A549 (cell line): ENCODE results near the gene SPSB1.

Source experiments
- CTCF ChIP-seq: fragments of >200 bp; sonication (Bioruptor Twin); formaldehyde crosslinking; IDR thresholded peaks from 3 replicates; pipeline ENCODE4 v1.5.1; 2016
- EP300 ChIP-seq, 2 experiments: fragments of >200 bp; sonication (Bioruptor Twin); formaldehyde crosslinking; IDR thresholded peaks; 2 replicates in 1 of 2; 3 replicates in 1 of 2; pipeline ENCODE4 v1.6.1; 2016 to 2017
- FOSL2 ChIP-seq, 2 experiments: fragments of 450-650 bp in 1 of 2; fragments of >200 bp in 1 of 2; sonication (Bioruptor Twin) in 1 of 2; formaldehyde crosslinking; IDR thresholded peaks; 2 replicates each; pipeline versions ENCODE4 v1.5.0 to v1.6.1; 2016 to 2020; ENCODE audit warnings: mild to moderate bottlenecking in 1 of 2, moderate library complexity in 1 of 2
- HEYL ChIP-seq: fragments of 250-450 bp; sonication (Bioruptor Pico); IDR thresholded peaks from 2 replicates; pipeline ENCODE4 v1.8.0; 2021; ENCODE audit warnings: mild to moderate bottlenecking, moderate library complexity
- HOXA7 ChIP-seq: fragments of 250-450 bp; sonication (Bioruptor Pico); IDR thresholded peaks from 2 replicates; pipeline ENCODE4 v1.5.0; 2020; ENCODE audit warnings: mild to moderate bottlenecking, moderate library complexity
- JUNB ChIP-seq: fragments of >200 bp; sonication (Bioruptor Twin); formaldehyde crosslinking; IDR thresholded peaks from 2 replicates; pipeline ENCODE4 v1.6.1; 2016
- KDM1A ChIP-seq: fragments of 200-600 bp; sonication (generic); IDR thresholded peaks from 2 replicates; pipeline ENCODE4 v1.6.1; 2016; ENCODE audit warnings: low read depth, mild to moderate bottlenecking
- POLR2A ChIP-seq: IDR thresholded peaks from 2 replicates; pipeline ENCODE4 v1.6.1; 2012; ENCODE audit warnings: mild to moderate bottlenecking, low read length
- POLR2AphosphoS2 ChIP-seq: conservative IDR thresholded peaks from 2 replicates; pipeline ENCODE4 v1.6.1; 2012; ENCODE audit warnings: low read length, improper control_type of control experiment, inconsistent platforms
- RAD21 ChIP-seq, 2 experiments: fragments of >200 bp in 1 of 2; sonication (Bioruptor Twin) in 1 of 2; formaldehyde crosslinking in 1 of 2; IDR thresholded peaks in 1 of 2; conservative IDR thresholded peaks in 1 of 2; 2 replicates in 1 of 2; 3 replicates in 1 of 2; pipeline ENCODE4 v1.6.1; 2012 to 2018; ENCODE audit warnings: inconsistent platforms in 1 of 2
- REST ChIP-seq: fragments of 200-600 bp; sonication (generic); IDR thresholded peaks from 2 replicates; pipeline ENCODE4 v1.6.1; 2016; ENCODE audit warnings: antibody characterized with exemption, mild to moderate bottlenecking, moderate library complexity
- RFX5 ChIP-seq: fragments of 450-650 bp; IDR thresholded peaks from 2 replicates; pipeline ENCODE4 v1.7.1; 2014; ENCODE audit warnings: antibody characterized with exemption, mild to moderate bottlenecking, moderate library complexity
- TP53 ChIP-seq: fragments of 250-450 bp; sonication (Bioruptor Pico); IDR thresholded peaks from 2 replicates; pipeline ENCODE4 v1.5.0; 2021; ENCODE audit warnings: mild to moderate bottlenecking, moderate library complexity
- USF2 ChIP-seq: fragments of 450-650 bp; IDR thresholded peaks from 2 replicates; pipeline ENCODE4 v1.6.1; 2014; ENCODE audit warnings: antibody characterized with exemption

GRCh38 chr1:9260059-9260766 lies 32.5 kb upstream of the SPSB1 start:
- TF ChIP-seq POLR2A (no peak), EP300 (IDR thresholded peaks at IDR 0.05) (no peak), HEYL (CRISPR knock-in tag) (no peak), CTCF (no peak), USF2 (no peak), REST (no peak), KDM1A (no peak), HOXA7 (CRISPR knock-in tag) (no peak), POLR2AphosphoS2 (no peak), RAD21 (conservative IDR thresholded peaks at IDR 0.05 in 1 of 2, IDR thresholded peaks at IDR 0.05 in 1 of 2) (no peak), TP53 (CRISPR knock-in tag) (no peak), FOSL2 (IDR thresholded peaks at IDR 0.05) (no peak), FOSL2 (CRISPR knock-in tag; IDR thresholded peaks at IDR 0.05) (no peak), JUNB (no peak), RFX5 (no peak)
